Retinal pigment epithelial cell (primary cell): ENCODE measurements around the gene CGB3.
"Not testable (repeated sequence)": the region's sequence is repeated elsewhere in the genome, so short reads cannot be mapped to it uniquely, and the experiment has no call there.

ENCODE experiments used
- DNase-seq: peaks from one replicate; pipeline ENCODE4 v3.0.0-alpha.2; 2010; ENCODE audit warnings: low read depth
- H3K4me3 ChIP-seq: 2 replicates; pipeline ENCODE4 v1.5.1; 2011; ENCODE audit warnings: mild to moderate bottlenecking, low read length, control low read depth, moderate library complexity
- CTCF ChIP-seq: conservative IDR thresholded peaks from 2 replicates; pipeline ENCODE4 v1.5.1; 2011; ENCODE audit warnings: low read depth, low read length, control low read depth, inconsistent platforms

The CGB3 gene

GRCh38 chr19:49056101-49056901, 32.2 kb upstream of the CGB3 start:
- DNase-seq: no peak
- H3K4me3 ChIP-seq: peak overlapping the region; percentile 53
- TF ChIP-seq CTCF: peak; percentile 43

- not testable (repeated sequence) for DNase-seq, H3K4me3 ChIP-seq
These were observed 26.4 kb upstream of the CGB3 start for GRCh38 chr19:49050376-49051033.

- H3K4me3 ChIP-seq, DNase-seq: not testable (repeated sequence)
These were observed 25.7 kb upstream of the CGB3 start for GRCh38 chr19:49049834-49050233.

GRCh38 chr19:49049011-49049410, 24.9 kb upstream of the CGB3 start, which contains the start of gene CGB8:
CGB8 (minus strand) TSS chr19:49049111; CDS start chr19:49048739, 372 bp downstream.
- not testable (repeated sequence) for H3K4me3 ChIP-seq, DNase-seq

- DNase-seq, H3K4me3 ChIP-seq: not testable (repeated sequence)
These were observed 19.4 kb upstream of the CGB3 start, which contains the start of gene CGB5 for GRCh38 chr19:49043548-49043947. CGB5 (plus strand) TSS chr19:49043848; CDS start chr19:49044210, 362 bp downstream.

- not testable (repeated sequence) for H3K4me3 ChIP-seq, DNase-seq
These were observed 18.5 kb upstream of the CGB3 start for GRCh38 chr19:49042666-49043065.

- DNase-seq: no peak
- no peak overlapping the region for H3K4me3 ChIP-seq
- TF ChIP-seq CTCF: no peak
These were observed 18.0 kb upstream of the CGB3 start for GRCh38 chr19:49042177-49042576.

GRCh38 chr19:49039736-49040135, 15.6 kb upstream of the CGB3 start:
- not testable (repeated sequence) for DNase-seq, H3K4me3 ChIP-seq

GRCh38 chr19:49038557-49039276, 14.6 kb upstream of the CGB3 start:
- DNase-seq, H3K4me3 ChIP-seq: not testable (repeated sequence)

GRCh38 chr19:49038111-49038510, 14.0 kb upstream of the CGB3 start:
- DNase-seq, H3K4me3 ChIP-seq: not testable (repeated sequence)

- DNase-seq, H3K4me3 ChIP-seq: not testable (repeated sequence)
- TF ChIP-seq CTCF: peak; percentile 52
These were observed 12.7 kb upstream of the CGB3 start, which contains the start of gene CGB1 for GRCh38 chr19:49036815-49037214. CGB1 (minus strand) TSS chr19:49036895; CDS start chr19:49036711, 184 bp downstream.
